IMR-90 (cell line): ENCODE results near the gene YKT6. TPM values are rescaled to one million over a fixed set of nuclear protein-coding genes. Genes with fewer than 3 reads are reported as not detected.

ENCODE experiments used
- ATAC-seq: fragments of 200-7000 bp; cut with Tn5 transposase; 2 replicates; pipeline ENCODE4 v1.9.1; 2020; ENCODE audit warnings: low read depth, mild to moderate bottlenecking, moderate library complexity
- BruUV-seq: library from RNA; stranded (reverse); fragments of 400-500 nt; replicated peaks from 2 replicates; lab custom pipeline; 2021; lab: Mats Ljungman, UMichigan
- CTCF ChIA-PET: fragments of 300-600 bp; formaldehyde crosslinking; extraction: SDS; loops from one replicate; lab custom pipeline; 2021; ENCODE audit warnings: antibody characterized with exemption; lab: Yijun Ruan, JAX
- POLR2A ChIA-PET: fragments of 300-600 bp; sonication (Branson Sonifier 250); formaldehyde crosslinking; loops from one replicate; lab custom pipeline; 2022; ENCODE audit warnings: antibody characterized with exemption; ENCODE audit not compliant: unreplicated experiment; lab: Charles Lee
- DNase-seq: peaks from one replicate; pipeline ENCODE4 v3.0.0; 2013
- H2AFZ ChIP-seq: replicated peaks from 2 replicates; pipeline ENCODE3; 2013; ENCODE audit warnings: low read length, mild to moderate bottlenecking; ENCODE audit not compliant: poor library complexity
- H2AK5ac ChIP-seq: 2 replicates; pipeline ENCODE4 v1.6.1; 2013; ENCODE audit warnings: low read depth, low read length, inconsistent platforms
- H2AK9ac ChIP-seq: replicated peaks from 2 replicates; pipeline ENCODE3; 2013; ENCODE audit warnings: mild to moderate bottlenecking, low read depth, low read length, moderate library complexity; ENCODE audit not compliant: poor library complexity
- H2BK120ac ChIP-seq: 2 replicates; pipeline ENCODE4 v1.6.1; 2013; ENCODE audit warnings: low read depth, low read length, inconsistent platforms
- H2BK15ac ChIP-seq: 3 replicates; pipeline ENCODE4 v1.6.1; 2013; ENCODE audit warnings: low read depth, low read length, inconsistent platforms
- H2BK20ac ChIP-seq: 2 replicates; pipeline ENCODE4 v1.6.1; 2013; ENCODE audit warnings: low read depth, mild to moderate bottlenecking, inconsistent platforms, low read length, moderate library complexity
- H2BK5ac ChIP-seq: 2 replicates; pipeline ENCODE4 v1.6.1; 2013; ENCODE audit warnings: mild to moderate bottlenecking, low read depth, low read length, inconsistent platforms; ENCODE audit not compliant: poor library complexity, severe bottlenecking
- H3K14ac ChIP-seq: replicated peaks from 2 replicates; pipeline ENCODE4 v1.6.1; 2013; ENCODE audit warnings: low read depth, low read length, inconsistent platforms
- H3K18ac ChIP-seq: 2 replicates; pipeline ENCODE4 v1.6.1; 2013; ENCODE audit warnings: low read depth, low read length, control low read depth
- H3K23ac ChIP-seq: 2 replicates; pipeline ENCODE4 v1.6.1; 2013; ENCODE audit warnings: low read depth, low read length, inconsistent platforms
- H3K27ac ChIP-seq: 2 replicates; pipeline ENCODE4 v1.5.1; 2013; ENCODE audit warnings: mild to moderate bottlenecking, control low read depth, low read length; ENCODE audit not compliant: insufficient read depth
- H3K27me3 ChIP-seq: 2 replicates; pipeline ENCODE4 v1.6.1; 2013; ENCODE audit warnings: low read length; ENCODE audit not compliant: control insufficient read depth, insufficient read depth
- H3K36me3 ChIP-seq: 2 replicates; pipeline ENCODE4 v1.6.1; 2013; ENCODE audit warnings: low read length, mixed read lengths; ENCODE audit not compliant: control insufficient read depth, insufficient read depth
- H3K4ac ChIP-seq: 2 replicates; pipeline ENCODE4 v1.6.1; 2013; ENCODE audit warnings: low read depth, low read length, inconsistent platforms
- H3K4me1 ChIP-seq: 2 replicates; pipeline ENCODE4 v1.6.1; 2013; ENCODE audit warnings: low read length, mixed read lengths; ENCODE audit not compliant: control insufficient read depth, insufficient read depth
- H3K4me2 ChIP-seq: 2 replicates; pipeline ENCODE4 v1.6.1; 2013; ENCODE audit warnings: low read depth, mild to moderate bottlenecking, control low read depth, low read length, moderate library complexity
- H3K4me3 ChIP-seq: 2 replicates; pipeline ENCODE4 v1.5.1; 2013; ENCODE audit warnings: low read depth, mild to moderate bottlenecking, control low read depth, low read length, moderate library complexity; ENCODE audit not compliant: insufficient read depth
- H3K56ac ChIP-seq: 2 replicates; pipeline ENCODE4 v1.6.1; 2013; ENCODE audit warnings: low read length, inconsistent platforms; ENCODE audit not compliant: insufficient read depth; ENCODE audit errors: extremely low read depth
- H3K79me1 ChIP-seq, 2 experiments: 2 replicates each; pipeline ENCODE4 v1.6.1; 2013; ENCODE audit warnings: low read length in 2 of 2, inconsistent platforms in 1 of 2, low read depth in 1 of 2
- H3K9ac ChIP-seq: 2 replicates; pipeline ENCODE4 v1.6.1; 2013; ENCODE audit warnings: low read depth, low read length, control low read depth
- H3K9me1 ChIP-seq: 2 replicates; pipeline ENCODE4 v1.6.1; 2013; ENCODE audit warnings: low read length, inconsistent platforms; ENCODE audit not compliant: insufficient read depth
- H3K9me3 ChIP-seq: 2 replicates; pipeline ENCODE4 v1.6.1; 2013; ENCODE audit warnings: low read length; ENCODE audit not compliant: control insufficient read depth, insufficient read depth
- H4K20me1 ChIP-seq: 2 replicates; pipeline ENCODE4 v1.6.1; 2013; ENCODE audit warnings: low read length, inconsistent platforms; ENCODE audit not compliant: insufficient read depth
- H4K5ac ChIP-seq: 2 replicates; pipeline ENCODE4 v1.6.1; 2013; ENCODE audit warnings: mild to moderate bottlenecking, low read depth, low read length, control low read depth
- H4K8ac ChIP-seq, 2 experiments: 2 replicates each; pipeline ENCODE4 v1.6.1; 2013; ENCODE audit warnings: low read depth in 2 of 2, low read length in 2 of 2, control low read depth in 1 of 2, inconsistent platforms in 1 of 2
- H4K91ac ChIP-seq: 2 replicates; pipeline ENCODE4 v1.6.1; 2013; ENCODE audit warnings: low read depth, low read length, inconsistent platforms; ENCODE audit not compliant: insufficient read depth
- BHLHE40 ChIP-seq: fragments of 150-350 bp; IDR thresholded peaks from 2 replicates; pipeline ENCODE4 v1.6.1; 2016; ENCODE audit warnings: mild to moderate bottlenecking, low read depth, low read length
- CEBPB ChIP-seq: IDR thresholded peaks from 2 replicates; pipeline ENCODE4 v1.6.1; 2012; ENCODE audit warnings: low read depth, low read length, improper control_type of control experiment
- CHD1 ChIP-seq: IDR thresholded peaks from 2 replicates; pipeline ENCODE4 v1.6.1; 2012; ENCODE audit warnings: low read depth, low read length, improper control_type of control experiment
- CTCF ChIP-seq: conservative IDR thresholded peaks from 2 replicates; pipeline ENCODE4 v1.5.1; 2012; ENCODE audit warnings: mild to moderate bottlenecking, low read depth, low read length, improper control_type of control experiment
- ELK1 ChIP-seq: fragments of 150-350 bp; IDR thresholded peaks from 2 replicates; pipeline ENCODE4 v1.6.1; 2016; ENCODE audit warnings: low read depth, mild to moderate bottlenecking, low read length, moderate library complexity, borderline replicate concordance
- FOS ChIP-seq: fragments of 150-350 bp; IDR thresholded peaks from 2 replicates; pipeline ENCODE4 v1.6.1; 2016; ENCODE audit warnings: low read depth, low read length
- MAFK ChIP-seq: IDR thresholded peaks from 2 replicates; pipeline ENCODE4 v1.6.1; 2012; ENCODE audit warnings: low read depth, low read length, improper control_type of control experiment
- MAZ ChIP-seq: IDR thresholded peaks from 2 replicates; pipeline ENCODE4 v1.6.1; 2012; ENCODE audit warnings: low read depth, mild to moderate bottlenecking, low read length, improper control_type of control experiment, moderate library complexity, borderline replicate concordance
- MXI1 ChIP-seq: IDR thresholded peaks from 2 replicates; pipeline ENCODE4 v1.6.1; 2012; ENCODE audit warnings: low read depth, mild to moderate bottlenecking, low read length, moderate library complexity, borderline replicate concordance
- NFE2L2 ChIP-seq: fragments of 150-350 bp; IDR thresholded peaks from 2 replicates; pipeline ENCODE4 v1.6.1; 2016; ENCODE audit warnings: low read depth, mild to moderate bottlenecking, low read length
- POLR2A ChIP-seq: IDR thresholded peaks from 2 replicates; pipeline ENCODE4 v1.6.1; 2012; ENCODE audit warnings: mild to moderate bottlenecking, low read depth, low read length
- RAD21 ChIP-seq: IDR thresholded peaks from 2 replicates; pipeline ENCODE4 v1.6.1; 2012; ENCODE audit warnings: low read length, improper control_type of control experiment
- RCOR1 ChIP-seq: IDR thresholded peaks from 2 replicates; pipeline ENCODE4 v1.6.1; 2012; ENCODE audit warnings: mild to moderate bottlenecking, low read length, improper control_type of control experiment; ENCODE audit not compliant: insufficient replicate concordance
- RFX5 ChIP-seq: IDR thresholded peaks from 2 replicates; pipeline ENCODE4 v1.8.0; 2012; ENCODE audit warnings: low read depth, mild to moderate bottlenecking, low read length, moderate library complexity
- SMC3 ChIP-seq: fragments of 150-350 bp; IDR thresholded peaks from 2 replicates; pipeline ENCODE4 v1.6.1; 2016; ENCODE audit warnings: low read depth, mild to moderate bottlenecking, antibody characterized with exemption, low read length, moderate library complexity
- USF2 ChIP-seq: fragments of 150-350 bp; IDR thresholded peaks from 2 replicates; pipeline ENCODE4 v1.6.1; 2017; ENCODE audit warnings: mild to moderate bottlenecking, antibody characterized with exemption, low read length, low read depth
- WGBS, 2 experiments: methylation state at CpG; one replicate each; pipeline versions ENCODE4 v1.1.5 to v1.1.7; 2013; ENCODE audit warnings: missing lambda C conversion rate in 2 of 2; ENCODE audit not compliant: insufficient read length in 1 of 2; ENCODE audit errors: extremely low coverage in 2 of 2; 5-methylcytosine and 5-hydroxymethylcytosine counted together
- dilution Hi-C: fragments of 300-500 bp; cut with HindIII; formaldehyde crosslinking; loops from one replicate; pipeline ENCODE4 v1.14.3; 2018; ENCODE audit warnings: low sequenced_read_pairs; ENCODE audit not compliant: unreplicated experiment
- in situ Hi-C: fragments of 300-500 bp; cut with MboI; formaldehyde crosslinking; loops from 3 replicates; pipeline ENCODE4 v1.14.3; 2019; ENCODE audit warnings: low sequenced_read_pairs, inconsistent platforms, mixed read lengths
- intact Hi-C: fragments of 100-400 bp; cut with micrococcal nuclease; formaldehyde crosslinking; loops from 2 replicates; pipeline ENCODE4 v1.10.0; 2022
- polyA plus RNA-seq, 3 experiments: library from polyadenylated mRNA; depleted of rRNA; stranded (reverse); fragments of >200 nt; gene quantifications; 2 replicates each; pipeline ENCODE4 v1.2.3, GENCODE V29; 2012; ENCODE audit warnings: low replicate concordance in 1 of 3
- total RNA-seq: library from RNA; depleted of rRNA; stranded (reverse); fragments of >200 nt; gene quantifications from 2 replicates; pipeline ENCODE4 v1.2.3, GENCODE V29; 2012

The YKT6 gene
- total and polyA plus RNA-seq, 2 of the 4 experiments (the other 2 are of a cell fraction) = 115 to 120 TPM

GRCh38 chr7:44262031-44262430 is 61.3 kb downstream of the YKT6 start:
- no TSS peak for BruUV-seq
- Histone ChIP-seq H3K18ac (no peak overlapping the region), H4K20me1 (peaks cover 6% of the 10 kb centered on the region), H3K27ac (no peak overlapping the region), H2BK20ac (no peak overlapping the region), H3K23ac (no peak overlapping the region), H3K27me3 (peaks cover 38% of the 10 kb centered on the region), H3K36me3 (no peaks in the 10 kb centered on the region), H2BK120ac (no peak overlapping the region), H2AK5ac (no peak overlapping the region), H2BK5ac (no peak overlapping the region), H4K5ac (no peak overlapping the region), H3K4me3 (no peak overlapping the region), H2BK15ac (no peak overlapping the region), H3K14ac (no peak overlapping the region), H3K9me3 (no peaks in the 10 kb centered on the region), H3K4me2 (no peak overlapping the region), H3K79me1 (no peaks in the 10 kb centered on the region), H3K4me1 (peaks cover 25% of the 10 kb centered on the region), H4K8ac (no peak overlapping the region), H3K9ac (no peak overlapping the region), H3K9me1 (peaks cover 24% of the 10 kb centered on the region), H2AFZ (no peak overlapping the region), H4K91ac (no peak overlapping the region), H2AK9ac (no peak overlapping the region), H3K56ac (no peak overlapping the region), H3K4ac (no peak overlapping the region)
- dilution Hi-C loops (no loop called here), in situ Hi-C loops (no loop called here), intact Hi-C loops (no loop called here)
- no peak for DNase-seq
- ChIA-PET POLR2A (no interaction called here), CTCF (no interaction called here)
- ATAC-seq = no peak
- WGBS, 2 experiments = no CpG with 5 or more reads among the region's 9 CpGs
- TF ChIP-seq USF2 = no peak
- no peak for TF ChIP-seq NFE2L2
- TF ChIP-seq MXI1 = no peak
- no peak for TF ChIP-seq RAD21
- TF ChIP-seq CHD1 = no peak
- no peak for TF ChIP-seq RFX5
- TF ChIP-seq SMC3 = no peak
- TF ChIP-seq POLR2A = no peak
- no peak for TF ChIP-seq CEBPB
- no peak for TF ChIP-seq RCOR1
- TF ChIP-seq ELK1 = no peak
- no peak for TF ChIP-seq MAZ
- no peak for TF ChIP-seq MAFK
- TF ChIP-seq FOS = no peak
- no peak for TF ChIP-seq CTCF
- no peak for TF ChIP-seq BHLHE40
